ENCODE data around the gene ADCY9.

DNA sequence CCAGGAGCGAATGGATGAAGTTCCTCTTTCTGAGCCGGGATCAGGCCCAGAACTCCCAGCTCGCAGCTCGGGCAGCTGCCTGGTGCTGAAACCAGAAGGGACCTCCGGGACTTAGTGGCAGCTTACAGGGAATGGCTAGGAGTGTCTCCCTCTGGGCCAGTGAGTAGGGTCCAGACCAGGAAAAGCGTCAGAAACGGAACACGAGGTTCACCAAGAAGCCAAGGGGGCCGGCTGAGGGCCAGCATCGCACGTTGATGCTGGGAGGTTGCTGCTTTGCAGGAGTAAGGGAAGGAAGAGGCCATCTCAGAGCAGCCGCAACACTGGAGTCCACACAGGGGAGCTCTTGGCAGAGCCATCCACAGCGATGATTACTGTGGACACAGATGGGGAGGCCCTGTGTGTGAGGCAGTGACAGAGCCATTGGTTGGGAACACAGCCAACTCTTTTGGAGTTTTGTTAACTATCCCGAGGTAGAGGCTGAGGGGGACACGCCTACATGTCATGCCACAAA is 161.8 kb downstream of the ADCY9 start:
- TF ChIP-seq POLR2A (IDR thresholded peaks at IDR 0.05) (no peak), POLR2AphosphoS5 (IDR thresholded peaks at IDR 0.05) (no peak)
- TF ChIP-seq, protein P1, sequence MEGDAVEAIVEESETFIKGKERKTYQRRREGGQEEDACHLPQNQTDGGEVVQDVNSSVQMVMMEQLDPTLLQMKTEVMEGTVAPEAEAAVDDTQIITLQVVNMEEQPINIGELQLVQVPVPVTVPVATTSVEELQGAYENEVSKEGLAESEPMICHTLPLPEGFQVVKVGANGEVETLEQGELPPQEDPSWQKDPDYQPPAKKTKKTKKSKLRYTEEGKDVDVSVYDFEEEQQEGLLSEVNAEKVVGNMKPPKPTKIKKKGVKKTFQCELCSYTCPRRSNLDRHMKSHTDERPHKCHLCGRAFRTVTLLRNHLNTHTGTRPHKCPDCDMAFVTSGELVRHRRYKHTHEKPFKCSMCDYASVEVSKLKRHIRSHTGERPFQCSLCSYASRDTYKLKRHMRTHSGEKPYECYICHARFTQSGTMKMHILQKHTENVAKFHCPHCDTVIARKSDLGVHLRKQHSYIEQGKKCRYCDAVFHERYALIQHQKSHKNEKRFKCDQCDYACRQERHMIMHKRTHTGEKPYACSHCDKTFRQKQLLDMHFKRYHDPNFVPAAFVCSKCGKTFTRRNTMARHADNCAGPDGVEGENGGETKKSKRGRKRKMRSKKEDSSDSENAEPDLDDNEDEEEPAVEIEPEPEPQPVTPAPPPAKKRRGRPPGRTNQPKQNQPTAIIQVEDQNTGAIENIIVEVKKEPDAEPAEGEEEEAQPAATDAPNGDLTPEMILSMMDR (IDR thresholded peaks at IDR 0.05): no peak

Data from breast epithelium (tissue), 3 donors.